ENCODE data around the gene DGKH. TPM values are rescaled to one million over a fixed set of nuclear protein-coding genes. Genes with fewer than 3 reads are reported as not detected.

Gene DGKH
- total and polyA plus RNA-seq, 10 of the 15 experiments (the other 5 are each of a cell fraction or from before 2014, with no cell fraction given) = 1.3 to 15.2 (median 7.3) TPM

DNA sequence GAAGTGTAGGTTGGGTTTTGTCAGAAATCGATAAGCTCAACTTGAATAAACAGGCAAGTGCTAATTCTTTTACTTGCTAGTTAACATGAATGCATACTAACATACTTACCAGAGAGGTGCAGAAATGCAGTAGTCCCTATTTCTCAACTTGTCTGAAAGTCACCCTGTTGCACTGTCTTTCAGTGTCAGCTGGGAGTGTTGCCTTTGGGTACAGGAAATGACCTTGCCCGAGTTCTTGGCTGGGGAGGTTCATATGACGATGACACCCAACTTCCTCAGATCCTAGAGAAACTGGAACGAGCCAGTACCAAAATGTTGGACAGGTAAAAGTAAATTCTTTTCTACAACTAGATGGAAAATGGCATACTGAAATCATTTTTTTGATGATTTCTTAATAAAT lies 120.0 kb downstream of the DGKH start:
- Histone ChIP-seq H3K4me3 (no peak overlapping the region), H4K20me1 (ENCODE audit: control insufficient read depth, insufficient read depth) (no peaks in the 10 kb centered on the region), H3K9ac (ENCODE audit: control insufficient read depth, insufficient read depth, low read length) (no peak overlapping the region), H3K36me3 (ENCODE audit: control insufficient read depth in 2 of 2, insufficient read depth in 2 of 2, low read length in 1 of 2) (no peaks in the 10 kb centered on the region), H3K27ac (ENCODE audit: control insufficient read depth, insufficient read depth) (no peak overlapping the region), H3K79me2 (ENCODE audit: control insufficient read depth, insufficient read depth, low read length) (no peaks in the 10 kb centered on the region), H3K27me3 (replicated peaks in 1 of 2; ENCODE audit: control insufficient read depth in 2 of 2, insufficient read depth in 2 of 2, low read length in 1 of 2) (no peaks in the 10 kb centered on the region), H3K4me2 (ENCODE audit: control insufficient read depth, insufficient read depth) (no peak overlapping the region), H3K9me3 (replicated peaks; ENCODE audit: control insufficient read depth, insufficient read depth, low read length) (no peaks in the 10 kb centered on the region), H2AFZ (ENCODE audit: control insufficient read depth, low read depth, low read length) (no peak overlapping the region), H3K4me1 (ENCODE audit: control insufficient read depth, insufficient read depth, low read length) (no peaks in the 10 kb centered on the region)
- POLR2A ChIA-PET = no interaction called here
- intact Hi-C loops (cut with micrococcal nuclease; ENCODE audit: unreplicated experiment) (no loop called here), in situ Hi-C loops (cut with MboI) (no loop called here)
- ATAC-seq = no peak
- SMC1A ChIA-PET (ENCODE audit: uncharacterized antibody, unreplicated experiment) = no interaction called here
- RAD21 ChIA-PET (ENCODE audit: unreplicated experiment) = no interaction called here
- DNase-seq (ENCODE audit: low read depth, low spot score) = no peak
- TF ChIP-seq CHD1 (IDR thresholded peaks at IDR 0.05; ENCODE audit: low read depth, low read length) (no peak), TAF1 (IDR thresholded peaks at IDR 0.05; ENCODE audit: borderline replicate concordance, low read depth, low read length) (no peak), HDGF (IDR thresholded peaks at IDR 0.05) (no peak), DPF2 (IDR thresholded peaks at IDR 0.05) (no peak), ZSCAN29 (IDR thresholded peaks at IDR 0.05) (no peak), SIN3A (IDR thresholded peaks at IDR 0.05; ENCODE audit: low read depth, low read length) (no peak), KDM1A (IDR thresholded peaks at IDR 0.05; ENCODE audit: borderline replicate concordance) (no peak), KAT2A (conservative IDR thresholded peaks at IDR 0.05; ENCODE audit: control insufficient read depth, low read depth, low read length) (no peak), MTA2 (IDR thresholded peaks at IDR 0.05; ENCODE audit: low read depth) (no peak), ETV6 (conservative IDR thresholded peaks at IDR 0.05 in 1 of 2, IDR thresholded peaks at IDR 0.05 in 1 of 2; ENCODE audit: borderline replicate concordance in 1 of 2, low read depth in 1 of 2) (no peak), ASH2L (IDR thresholded peaks at IDR 0.05; ENCODE audit: borderline replicate concordance, low read depth) (no peak), ESRRA (IDR thresholded peaks at IDR 0.05; ENCODE audit: low read length) (no peak)
- TF ChIP-seq, protein P1, sequence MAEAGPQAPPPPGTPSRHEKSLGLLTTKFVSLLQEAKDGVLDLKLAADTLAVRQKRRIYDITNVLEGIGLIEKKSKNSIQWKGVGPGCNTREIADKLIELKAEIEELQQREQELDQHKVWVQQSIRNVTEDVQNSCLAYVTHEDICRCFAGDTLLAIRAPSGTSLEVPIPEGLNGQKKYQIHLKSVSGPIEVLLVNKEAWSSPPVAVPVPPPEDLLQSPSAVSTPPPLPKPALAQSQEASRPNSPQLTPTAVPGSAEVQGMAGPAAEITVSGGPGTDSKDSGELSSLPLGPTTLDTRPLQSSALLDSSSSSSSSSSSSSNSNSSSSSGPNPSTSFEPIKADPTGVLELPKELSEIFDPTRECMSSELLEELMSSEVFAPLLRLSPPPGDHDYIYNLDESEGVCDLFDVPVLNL (IDR thresholded peaks at IDR 0.05; ENCODE audit: low read depth, low read length) = no peak
- TF ChIP-seq, protein P2, sequence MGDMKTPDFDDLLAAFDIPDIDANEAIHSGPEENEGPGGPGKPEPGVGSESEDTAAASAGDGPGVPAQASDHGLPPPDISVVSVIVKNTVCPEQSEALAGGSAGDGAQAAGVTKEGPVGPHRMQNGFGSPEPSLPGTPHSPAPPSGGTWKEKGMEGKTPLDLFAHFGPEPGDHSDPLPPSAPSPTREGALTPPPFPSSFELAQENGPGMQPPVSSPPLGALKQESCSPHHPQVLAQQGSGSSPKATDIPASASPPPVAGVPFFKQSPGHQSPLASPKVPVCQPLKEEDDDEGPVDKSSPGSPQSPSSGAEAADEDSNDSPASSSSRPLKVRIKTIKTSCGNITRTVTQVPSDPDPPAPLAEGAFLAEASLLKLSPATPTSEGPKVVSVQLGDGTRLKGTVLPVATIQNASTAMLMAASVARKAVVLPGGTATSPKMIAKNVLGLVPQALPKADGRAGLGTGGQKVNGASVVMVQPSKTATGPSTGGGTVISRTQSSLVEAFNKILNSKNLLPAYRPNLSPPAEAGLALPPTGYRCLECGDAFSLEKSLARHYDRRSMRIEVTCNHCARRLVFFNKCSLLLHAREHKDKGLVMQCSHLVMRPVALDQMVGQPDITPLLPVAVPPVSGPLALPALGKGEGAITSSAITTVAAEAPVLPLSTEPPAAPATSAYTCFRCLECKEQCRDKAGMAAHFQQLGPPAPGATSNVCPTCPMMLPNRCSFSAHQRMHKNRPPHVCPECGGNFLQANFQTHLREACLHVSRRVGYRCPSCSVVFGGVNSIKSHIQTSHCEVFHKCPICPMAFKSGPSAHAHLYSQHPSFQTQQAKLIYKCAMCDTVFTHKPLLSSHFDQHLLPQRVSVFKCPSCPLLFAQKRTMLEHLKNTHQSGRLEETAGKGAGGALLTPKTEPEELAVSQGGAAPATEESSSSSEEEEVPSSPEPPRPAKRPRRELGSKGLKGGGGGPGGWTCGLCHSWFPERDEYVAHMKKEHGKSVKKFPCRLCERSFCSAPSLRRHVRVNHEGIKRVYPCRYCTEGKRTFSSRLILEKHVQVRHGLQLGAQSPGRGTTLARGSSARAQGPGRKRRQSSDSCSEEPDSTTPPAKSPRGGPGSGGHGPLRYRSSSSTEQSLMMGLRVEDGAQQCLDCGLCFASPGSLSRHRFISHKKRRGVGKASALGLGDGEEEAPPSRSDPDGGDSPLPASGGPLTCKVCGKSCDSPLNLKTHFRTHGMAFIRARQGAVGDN (IDR thresholded peaks at IDR 0.05) = no peak
- FAIRE-seq = no peak
- no TSS peak for BruUV-seq (replicated peaks)
- 79% methylated on average over 4 of the region's 4 CpGs for WGBS (ENCODE audit: insufficient coverage, insufficient replicate concordance, low lambda C conversion rate, missing lambda C conversion rate)
- CTCF ChIA-PET = no interaction called here
